Measurements from ENCODE around the gene ANP32A. TPM values are rescaled to one million over a fixed set of nuclear protein-coding genes. Genes with fewer than 3 reads are reported as not detected.

Gene ANP32A
- total RNA-seq, 1 donor from 2014 or later: 333 TPM

- peaks cover 11% of the 10 kb centered on the region for H3K36me3 ChIP-seq
- H3K4me3 Mint-ChIP-seq: no peak overlapping the region
These were observed 45.5 kb downstream of the ANP32A start for GRCh38 chr15:68775236-68775577.

GRCh38 chr15:68774521-68775235, 46.0 kb downstream of the ANP32A start:
- peaks cover 11% of the 10 kb centered on the region for H3K36me3 ChIP-seq
- Mint-ChIP-seq H3K4me3 (no peak overlapping the region), H3K9me3 (peaks cover 2% of the 10 kb centered on the region), H3K36me3 (peaks cover 17% of the 10 kb centered on the region), H3K27me3 (ENCODE audit: insufficient read depth, low read depth) (no peaks in the 10 kb centered on the region), H3K4me1 (peaks cover 17% of the 10 kb centered on the region), H3K27ac (no peak overlapping the region)
- H3K9ac ChIP-seq: no peak overlapping the region
- peaks cover 6% of the 10 kb centered on the region for H3K4me1 ChIP-seq
- no peaks in the 10 kb centered on the region for H3K9me3 ChIP-seq (ENCODE audit: low read depth)
- no peak overlapping the region for H2AFZ ChIP-seq (replicated peaks)
- no peak for DNase-seq (ENCODE audit: low spot score)
- no peaks in the 10 kb centered on the region for H3K27me3 ChIP-seq
- no peak overlapping the region for H3K27ac ChIP-seq
- H3F3A ChIP-seq (ENCODE audit: low read depth): peaks cover 31% of the 10 kb centered on the region
- H3K4me2 ChIP-seq: no peak overlapping the region
- H3K79me2 ChIP-seq (ENCODE audit: low read depth): no peaks in the 10 kb centered on the region
- peaks cover 9% of the 10 kb centered on the region for H4K20me1 ChIP-seq (ENCODE audit: low read depth)
- no peak overlapping the region for H3K4me3 ChIP-seq
- TF ChIP-seq CTCF (IDR thresholded peaks at IDR 0.05): no peak
- no peak for TF ChIP-seq EZH2 (IDR thresholded peaks at IDR 0.05)
- no peak for TF ChIP-seq EZH2phosphoT487 (IDR thresholded peaks at IDR 0.05)

More at GRCh38 chr15:68775236-68775577, 45.5 kb downstream of the ANP32A start:
- H3F3A ChIP-seq (ENCODE audit: low read depth): peaks cover 34% of the 10 kb centered on the region
- H4K20me1 ChIP-seq (ENCODE audit: low read depth): peaks cover 10% of the 10 kb centered on the region
- no peaks in the 10 kb centered on the region for H3K27me3 Mint-ChIP-seq (ENCODE audit: insufficient read depth, low read depth)
- no peak overlapping the region for H3K27ac Mint-ChIP-seq
- no peaks in the 10 kb centered on the region for H3K27me3 ChIP-seq
- no peak for DNase-seq (ENCODE audit: low spot score)
- no peaks in the 10 kb centered on the region for H3K79me2 ChIP-seq (ENCODE audit: low read depth)
- H3K36me3 Mint-ChIP-seq: peaks cover 18% of the 10 kb centered on the region
- H3K27ac ChIP-seq: no peak overlapping the region
- H3K4me2 ChIP-seq: no peak overlapping the region
- no peak overlapping the region for H3K4me3 ChIP-seq
- peaks cover 17% of the 10 kb centered on the region for H3K4me1 Mint-ChIP-seq
- no peak overlapping the region for H3K9ac ChIP-seq
- peaks cover 6% of the 10 kb centered on the region for H3K4me1 ChIP-seq
- TF ChIP-seq EZH2 (IDR thresholded peaks at IDR 0.05) (no peak), CTCF (IDR thresholded peaks at IDR 0.05) (no peak)
- no peaks in the 10 kb centered on the region for H3K9me3 ChIP-seq (ENCODE audit: low read depth)
- H3K9me3 Mint-ChIP-seq: peaks cover 2% of the 10 kb centered on the region
- H2AFZ ChIP-seq (replicated peaks): no peak overlapping the region

- no peak overlapping the region for H3K4me3 ChIP-seq
- H3K9ac ChIP-seq: no peak overlapping the region
- peaks cover 11% of the 10 kb centered on the region for H3K36me3 ChIP-seq
- H3K27ac Mint-ChIP-seq: no peak overlapping the region
- H3K4me2 ChIP-seq: no peak overlapping the region
- peaks cover 2% of the 10 kb centered on the region for H3K9me3 Mint-ChIP-seq
- H3K4me3 Mint-ChIP-seq: no peak overlapping the region
- H3K27me3 ChIP-seq: no peaks in the 10 kb centered on the region
- H3K27me3 Mint-ChIP-seq (ENCODE audit: insufficient read depth, low read depth): no peaks in the 10 kb centered on the region
- TF ChIP-seq EZH2 (IDR thresholded peaks at IDR 0.05) (no peak), CTCF (IDR thresholded peaks at IDR 0.05) (no peak), EZH2phosphoT487 (IDR thresholded peaks at IDR 0.05) (no peak)
- peaks cover 6% of the 10 kb centered on the region for H3K4me1 ChIP-seq
- peaks cover 17% of the 10 kb centered on the region for H3K4me1 Mint-ChIP-seq
- no peak for DNase-seq (ENCODE audit: low spot score)
- H3K9me3 ChIP-seq (ENCODE audit: low read depth): no peaks in the 10 kb centered on the region
- H3K36me3 Mint-ChIP-seq: peaks cover 17% of the 10 kb centered on the region
- H4K20me1 ChIP-seq (ENCODE audit: low read depth): peaks cover 6% of the 10 kb centered on the region
- H3K27ac ChIP-seq: no peak overlapping the region
- H3F3A ChIP-seq (ENCODE audit: low read depth): peaks cover 26% of the 10 kb centered on the region
- no peak overlapping the region for H2AFZ ChIP-seq (replicated peaks)
- no peaks in the 10 kb centered on the region for H3K79me2 ChIP-seq (ENCODE audit: low read depth)
These were observed 46.6 kb downstream of the ANP32A start for GRCh38 chr15:68774120-68774519.

Measured in neural progenitor cell (in vitro differentiated cells).